Hair follicular keratinocyte (primary cell): Measurements from ENCODE around the gene KIAA0408. TPM values are rescaled to one million over a fixed set of nuclear protein-coding genes. Genes with fewer than 3 reads are reported as not detected.

Experiments used
- total RNA-seq: library from RNA; depleted of rRNA; stranded (reverse); fragments of >200 nt; gene quantifications from 2 replicates; pipeline ENCODE4 v1.2.3, GENCODE V29; 2015

Gene KIAA0408
- total RNA-seq: 0.16 TPM in 1 of 2 replicates, not detected in the other

GRCh38 chr6:127459231-127459641, at the start of gene KIAA0408:
TSS of gene KIAA0408 (minus strand) at chr6:127459389. CDS start at chr6:127453981, 5,408 bp downstream.

Other genes with a start within 250 kb of the KIAA0408 start
- 9.0 and 18.2 TPM in 2 replicates for gene RNF146, start 192.5 kb downstream of the KIAA0408 start, total RNA-seq
- 43.7 and 63.7 TPM in 2 replicates for gene ECHDC1, start 115.8 kb downstream of the KIAA0408 start, total RNA-seq
- 0.42 TPM in 1 of 2 replicates, not detected in the other for gene C6orf58, start 117.8 kb upstream of the KIAA0408 start, total RNA-seq